LoVo (cell line): ENCODE results near the gene ANXA6.

ENCODE experiments used
- DNase-seq: peaks from one replicate; pipeline ENCODE4 v3.0.0-alpha.2; 2016; ENCODE audit warnings: low spot score

The ANXA6 gene

GRCh38 chr5:151127926-151128325 lies 29.7 kb downstream of the ANXA6 start:
- DNase-seq: no peak

GRCh38 chr5:151126199-151126645 lies 31.4 kb downstream of the ANXA6 start:
- peak; percentile 64 for DNase-seq

DNA sequence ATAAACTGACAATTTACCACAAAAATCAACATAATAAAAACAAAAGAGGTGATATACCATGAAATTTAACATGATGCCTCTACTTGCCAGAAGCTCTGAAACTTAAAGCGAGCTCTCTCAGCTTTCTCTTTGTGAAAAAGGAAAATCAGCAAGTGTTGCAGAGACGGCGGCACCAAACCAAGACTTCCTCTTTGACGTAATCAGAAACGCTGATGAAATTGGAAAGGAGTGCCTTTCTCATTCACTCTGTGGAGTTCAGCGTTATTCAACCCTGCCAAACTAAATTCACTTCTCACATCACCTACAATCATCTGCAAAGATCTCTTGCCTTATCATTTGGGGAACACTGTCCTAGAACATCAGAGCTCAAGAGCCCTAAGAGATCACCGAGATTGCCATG lies 32.2 kb downstream of the ANXA6 start:
- DNase-seq: no peak

- DNase-seq: peak; percentile 48
These were observed 33.5 kb downstream of the ANXA6 start for GRCh38 chr5:151123897-151124751.

DNA sequence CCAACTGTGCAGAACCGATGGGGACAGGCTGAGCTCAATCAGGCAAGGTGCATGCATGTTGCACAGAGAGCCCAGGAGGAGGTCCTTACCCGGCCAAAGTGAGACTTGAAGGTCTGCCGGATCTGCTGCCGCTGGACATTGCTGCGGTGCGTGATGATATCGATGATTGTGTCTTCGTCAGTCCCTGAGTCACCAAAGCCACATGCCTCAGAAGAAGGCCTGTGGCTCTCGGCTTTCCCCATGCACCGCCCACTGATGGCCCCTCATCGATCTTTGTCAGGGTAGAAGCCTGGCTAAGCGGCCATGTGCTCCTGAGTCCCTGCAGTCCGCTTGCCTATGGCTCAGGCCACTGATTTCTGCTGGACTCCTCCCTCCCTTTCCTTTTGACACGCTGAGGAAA lies 34.8 kb downstream of the ANXA6 start:
- DNase-seq: no peak

- DNase-seq: no peak
These were observed 35.9 kb downstream of the ANXA6 start for GRCh38 chr5:151121665-151122064.

DNA sequence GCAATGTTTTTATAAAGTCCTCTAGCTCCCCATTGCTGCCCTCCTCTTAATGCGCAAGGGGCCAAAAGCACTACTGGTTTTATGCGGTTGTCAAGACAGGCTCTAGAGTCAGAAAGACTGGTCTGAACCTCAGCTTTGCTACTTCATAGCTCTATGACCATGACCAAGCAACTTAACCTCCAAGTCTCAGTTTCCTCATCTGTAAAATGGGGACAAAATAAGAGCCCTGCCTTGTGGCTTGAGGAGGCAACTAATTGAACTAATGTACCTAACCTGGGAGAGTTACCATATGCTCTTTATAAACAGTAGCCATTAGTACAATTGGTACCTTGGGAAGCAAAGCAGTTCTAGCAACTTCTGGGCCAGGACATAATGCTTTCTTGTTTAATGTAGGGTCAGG lies 36.5 kb downstream of the ANXA6 start:
- DNase-seq: no peak

GRCh38 chr5:151118913-151119575 lies 38.5 kb downstream of the ANXA6 start:
- DNase-seq: no peak

GRCh38 chr5:151115272-151115905 lies 42.2 kb downstream of the ANXA6 start:
- peak; percentile 69 for DNase-seq

DNA sequence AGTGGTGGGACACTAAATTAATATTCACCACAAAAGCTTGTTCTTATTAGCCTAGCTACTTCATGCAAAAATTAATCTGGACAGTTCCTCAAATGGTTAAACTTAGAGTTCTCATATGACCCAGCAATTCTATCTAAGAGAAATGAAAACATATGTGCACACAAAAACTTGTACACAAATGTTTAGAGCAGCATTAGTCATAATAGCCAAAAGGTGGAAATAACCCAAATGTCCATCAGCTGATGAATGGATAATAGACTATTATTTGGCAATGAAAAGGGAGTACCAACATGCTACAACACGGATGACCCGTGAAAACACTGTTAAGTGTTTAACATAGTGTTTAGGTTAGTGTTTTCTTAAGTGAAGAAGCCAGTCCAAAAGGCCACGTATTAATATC lies 43.9 kb downstream of the ANXA6 start:
- no peak for DNase-seq

DNA sequence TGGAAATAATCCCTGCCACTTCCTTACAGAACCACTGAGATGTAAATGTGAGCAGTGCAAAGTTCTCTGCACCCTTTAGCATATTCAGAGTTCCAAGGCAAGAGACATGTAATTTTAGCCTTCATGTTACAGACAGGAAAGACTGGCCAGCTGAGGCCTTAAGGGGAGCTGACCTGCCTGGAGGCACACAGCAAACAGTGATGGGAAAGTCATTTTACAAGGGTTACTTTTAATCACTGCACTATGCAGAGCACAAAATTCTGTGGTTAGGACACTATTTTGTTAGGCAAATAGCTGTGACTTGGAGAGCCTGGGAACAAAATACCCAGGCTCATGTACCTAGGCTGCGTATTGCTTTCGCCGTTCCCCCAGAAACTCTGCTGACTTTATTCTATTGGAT lies 46.6 kb downstream of the ANXA6 start:
- no peak for DNase-seq

- no peak for DNase-seq
These were observed 47.4 kb downstream of the ANXA6 start for GRCh38 chr5:151110122-151110681.

DNA sequence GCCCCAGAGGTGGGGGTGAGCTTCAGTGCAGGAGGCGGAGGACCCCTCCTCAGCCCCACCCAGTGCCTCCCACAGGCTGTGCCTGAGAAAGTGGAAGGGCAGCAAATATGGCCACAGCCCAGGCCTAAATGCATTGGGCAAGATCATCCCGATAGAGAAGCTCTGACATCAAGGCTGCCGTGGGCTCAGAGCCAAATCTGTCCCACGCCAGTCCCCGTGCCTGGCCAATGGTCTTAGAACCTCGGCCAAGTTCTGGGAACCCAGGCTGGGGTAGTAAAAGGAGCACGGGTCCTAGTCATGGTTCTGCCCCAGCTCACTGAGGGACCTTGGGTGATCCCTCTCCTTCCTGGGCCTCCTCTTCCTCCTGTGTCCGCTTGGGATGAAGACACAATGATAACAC lies 49.0 kb downstream of the ANXA6 start:
- DNase-seq: no peak

DNA sequence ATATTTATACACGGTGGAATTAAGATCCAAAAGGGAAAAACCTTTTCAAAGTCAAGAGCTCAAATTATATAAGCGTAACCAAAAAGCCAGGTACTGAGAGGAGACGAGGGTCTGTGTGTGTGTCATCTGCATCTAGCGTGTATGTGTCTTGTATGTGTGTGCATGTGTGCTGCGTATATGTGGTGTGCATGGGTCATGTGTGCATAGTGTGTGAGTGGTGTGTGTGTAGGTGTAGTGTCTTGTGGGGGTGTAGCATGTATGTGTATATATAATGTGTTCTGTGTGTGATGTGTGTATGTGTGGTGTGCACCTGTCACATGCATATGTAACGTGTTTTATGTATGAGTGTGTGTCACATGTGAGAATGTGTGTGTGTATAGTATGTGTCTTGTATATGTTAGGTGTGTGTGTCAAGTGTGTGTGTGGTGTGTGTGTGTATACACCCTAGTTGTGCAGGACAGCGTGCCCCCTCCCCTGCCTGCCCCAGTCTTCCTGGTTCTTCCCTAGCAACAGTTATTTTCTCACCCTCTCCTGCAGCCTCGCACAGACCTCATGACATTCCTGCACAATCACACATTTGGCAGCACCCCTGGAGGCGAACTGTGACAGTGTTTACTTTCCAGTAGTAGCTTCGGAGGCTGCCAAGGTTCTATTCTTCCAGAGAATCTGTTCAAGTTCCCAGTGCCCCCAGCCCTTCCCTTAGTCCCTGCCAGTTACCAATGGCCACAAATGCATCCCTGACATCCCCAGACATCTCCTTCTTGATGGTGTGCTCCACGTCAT lies 49.6 kb downstream of the ANXA6 start:
- DNase-seq: no peak

DNA sequence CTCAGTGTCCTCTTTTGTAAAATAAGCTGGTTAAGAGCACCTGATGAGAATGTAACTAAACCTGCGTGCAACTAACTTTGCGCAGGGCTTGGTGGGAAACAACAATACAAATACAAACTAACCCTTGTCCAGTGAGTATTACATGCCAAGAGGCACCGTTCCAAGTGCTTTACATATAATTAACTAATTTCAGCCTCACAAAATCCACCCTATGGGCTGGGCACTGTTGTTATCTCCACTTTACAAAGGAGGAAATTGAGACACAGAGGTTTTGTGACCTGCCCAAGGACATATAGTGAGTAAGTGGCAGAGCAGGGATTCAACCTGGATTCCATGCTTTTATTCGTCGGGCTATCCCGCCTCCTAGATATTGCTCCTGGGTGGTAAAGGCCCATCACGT lies 50.5 kb downstream of the ANXA6 start:
- DNase-seq: no peak

DNA sequence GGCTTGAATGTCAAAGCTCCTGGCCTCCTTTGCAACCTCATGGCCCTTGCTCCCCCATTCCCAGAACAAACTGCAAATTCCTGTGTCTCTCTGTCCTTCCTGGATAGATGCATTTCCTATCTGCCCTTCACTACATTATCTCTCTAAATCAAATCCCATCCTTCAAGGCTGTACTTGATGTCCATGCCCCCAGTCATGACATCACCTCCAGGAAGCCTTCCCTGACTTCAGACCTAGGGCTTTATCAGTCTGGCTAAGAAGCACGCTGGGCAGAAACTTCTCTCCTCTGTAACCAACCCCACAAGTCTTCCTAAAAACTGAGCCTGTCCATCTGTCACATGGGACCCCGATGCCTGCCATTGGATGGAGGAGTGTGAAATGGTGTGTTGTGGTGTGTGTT lies 51.1 kb downstream of the ANXA6 start:
- no peak for DNase-seq

DNA sequence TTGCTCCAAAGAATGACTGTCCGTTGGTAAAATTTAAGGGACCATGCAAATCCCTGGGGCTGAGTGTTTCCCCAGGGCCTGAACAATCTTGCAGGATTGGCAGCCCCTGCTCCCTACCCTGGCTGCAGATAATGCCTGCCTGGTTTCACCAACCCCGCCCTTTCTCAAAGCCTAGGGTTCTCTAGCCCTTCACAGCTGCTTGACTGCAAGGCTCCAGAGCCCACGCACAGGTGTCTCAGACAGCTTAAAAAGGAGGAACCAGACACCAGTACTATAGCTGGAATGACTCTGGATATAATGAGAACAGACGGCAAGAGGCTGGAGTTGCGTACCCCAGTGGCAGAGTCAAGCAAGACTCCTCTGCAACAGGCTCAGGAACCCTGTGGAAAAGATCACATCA lies 51.5 kb downstream of the ANXA6 start:
- DNase-seq: no peak

GRCh38 chr5:151105561-151105960 lies 52.0 kb downstream of the ANXA6 start:
- DNase-seq: no peak

- DNase-seq: no peak
These were observed 52.8 kb downstream of the ANXA6 start for GRCh38 chr5:151104795-151105194.

GRCh38 chr5:151101746-151102145 lies 55.8 kb downstream of the ANXA6 start:
- DNase-seq: no peak

GRCh38 chr5:151101151-151101550 lies 56.4 kb downstream of the ANXA6 start:
- no peak for DNase-seq

DNA sequence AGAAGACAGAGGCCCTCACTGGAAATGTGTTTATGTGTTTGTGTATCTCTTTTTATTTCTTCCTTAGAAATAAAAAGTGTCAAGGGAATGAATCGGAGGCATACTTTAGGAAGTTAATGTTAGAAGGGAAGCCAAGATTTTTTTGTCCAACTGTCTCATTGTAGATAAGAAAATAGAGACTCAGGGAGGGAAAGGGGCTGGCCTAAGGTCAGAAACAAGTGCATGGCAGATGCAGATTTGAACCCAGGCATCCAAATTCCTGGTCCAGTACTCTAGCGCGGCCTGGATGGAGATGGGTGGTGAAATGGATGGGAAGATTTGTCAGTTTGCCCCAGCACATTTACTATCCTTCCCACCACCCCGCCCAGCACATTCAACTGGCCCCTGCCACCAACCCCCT lies 56.9 kb downstream of the ANXA6 start:
- DNase-seq: no peak
